Osteoblast (primary cell): Measurements from ENCODE around the gene VPS16. TPM values are rescaled to one million over a fixed set of nuclear protein-coding genes. Genes with fewer than 3 reads are reported as not detected.
A peak's percentile ranks its signal among the peaks of the same experiment; 100 is the strongest.

Source experiments
- DNase-seq: peaks from one replicate; pipeline ENCODE4 v3.0.0; 2011; ENCODE audit warnings: low spot score, mixed read lengths; ENCODE audit not compliant: insufficient read length; ENCODE audit errors: missing footprints
- H2AFZ ChIP-seq: 2 replicates; pipeline ENCODE4 v1.6.0; 2011; ENCODE audit warnings: mild to moderate bottlenecking, low read length
- H3K27ac ChIP-seq: 2 replicates; pipeline ENCODE4 v1.5.1; 2011; ENCODE audit warnings: mild to moderate bottlenecking, low read depth, low read length, moderate library complexity
- H3K27me3 ChIP-seq: 2 replicates; pipeline ENCODE4 v1.6.0; 2012; ENCODE audit warnings: mild to moderate bottlenecking, control low read depth, inconsistent platforms, low read length, moderate library complexity; ENCODE audit not compliant: insufficient read depth
- H3K36me3 ChIP-seq: 2 replicates; pipeline ENCODE4 v1.5.1; 2011; ENCODE audit warnings: mild to moderate bottlenecking, low read length, control low read depth, moderate library complexity; ENCODE audit not compliant: insufficient read depth
- H3K4me1 ChIP-seq: 2 replicates; pipeline ENCODE4 v1.5.1; 2011; ENCODE audit warnings: mild to moderate bottlenecking, low read length, control low read depth, moderate library complexity; ENCODE audit not compliant: insufficient read depth
- H3K4me2 ChIP-seq: 2 replicates; pipeline ENCODE4 v1.6.0; 2011; ENCODE audit warnings: mild to moderate bottlenecking, low read length; ENCODE audit not compliant: insufficient read depth
- H3K4me3 ChIP-seq: fragments of 200-600 bp; sonication (generic); 3 replicates; pipeline ENCODE4 v1.5.1; 2012; ENCODE audit warnings: mild to moderate bottlenecking, low read length, inconsistent platforms; ENCODE audit not compliant: insufficient read depth
- H3K79me2 ChIP-seq: 2 replicates; pipeline ENCODE4 v1.6.0; 2012; ENCODE audit warnings: mild to moderate bottlenecking, low read length, control low read depth, inconsistent platforms; ENCODE audit not compliant: insufficient read depth
- H3K9me3 ChIP-seq: 2 replicates; pipeline ENCODE4 v1.5.1; 2011; ENCODE audit warnings: low read depth, low read length, control low read depth
- H4K20me1 ChIP-seq: 2 replicates; pipeline ENCODE4 v1.6.0; 2012; ENCODE audit warnings: mild to moderate bottlenecking, low read length, control low read depth; ENCODE audit not compliant: insufficient read depth
- CTCF ChIP-seq: IDR thresholded peaks from 2 replicates; pipeline ENCODE4 v1.5.1; 2011; ENCODE audit warnings: mild to moderate bottlenecking, low read depth, low read length, moderate library complexity; ENCODE audit errors: extremely low read depth
- total RNA-seq: library from RNA; depleted of rRNA; stranded (reverse); fragments of >200 nt; gene quantifications from 2 replicates; pipeline ENCODE4 v1.2.3, GENCODE V29; 2012

Gene VPS16
- total RNA-seq, 1 donor: 36.2 TPM

- no peaks in the 10 kb centered on the region for H3K9me3 ChIP-seq
- no peak overlapping the region for H3K4me2 ChIP-seq
- H2AFZ ChIP-seq: no peak overlapping the region
Observed at GRCh38 chr20:2879146-2879545, 38.6 kb downstream of the VPS16 start.

GRCh38 chr20:2880650-2881049 lies 40.1 kb downstream of the VPS16 start:
- Histone ChIP-seq H3K9me3 (no peaks in the 10 kb centered on the region), H4K20me1 (peaks cover 42% of the 10 kb centered on the region), H3K79me2 (peaks cover 78% of the 10 kb centered on the region), H3K4me2 (no peak overlapping the region), H3K27me3 (no peaks in the 10 kb centered on the region), H2AFZ (no peak overlapping the region), H3K27ac (no peak overlapping the region), H3K36me3 (no peaks in the 10 kb centered on the region), H3K4me3 (no peak overlapping the region), H3K4me1 (peaks cover 6% of the 10 kb centered on the region)
- TF ChIP-seq CTCF: no peak
- no peak for DNase-seq

More at GRCh38 chr20:2879146-2879545, 38.6 kb downstream of the VPS16 start:
- no peaks in the 10 kb centered on the region for H3K27me3 ChIP-seq
- peaks cover 12% of the 10 kb centered on the region for H3K4me1 ChIP-seq
- DNase-seq: peak; percentile 98
- H3K27ac ChIP-seq: no peak overlapping the region
- no peaks in the 10 kb centered on the region for H3K36me3 ChIP-seq
- peaks cover 51% of the 10 kb centered on the region for H4K20me1 ChIP-seq
- peaks cover 80% of the 10 kb centered on the region for H3K79me2 ChIP-seq
- H3K4me3 ChIP-seq: no peak overlapping the region
- no peak for TF ChIP-seq CTCF

GRCh38 chr20:2883726-2884637 lies 43.4 kb downstream of the VPS16 start:
- Histone ChIP-seq H3K27me3 (no peaks in the 10 kb centered on the region), H3K79me2 (peaks cover 79% of the 10 kb centered on the region), H3K36me3 (no peaks in the 10 kb centered on the region), H4K20me1 (peaks cover 36% of the 10 kb centered on the region), H3K4me3 (no peak overlapping the region), H2AFZ (no peak overlapping the region), H3K4me2 (no peak overlapping the region), H3K27ac (no peak overlapping the region), H3K4me1 (peaks cover 3% of the 10 kb centered on the region), H3K9me3 (no peaks in the 10 kb centered on the region)
- DNase-seq: no peak
- TF ChIP-seq CTCF: no peak

GRCh38 chr20:2887715-2888114 lies 47.2 kb downstream of the VPS16 start:
- H4K20me1 ChIP-seq: peaks cover 38% of the 10 kb centered on the region
- H3K9me3 ChIP-seq: no peaks in the 10 kb centered on the region
- no peaks in the 10 kb centered on the region for H3K36me3 ChIP-seq
- no peaks in the 10 kb centered on the region for H3K27me3 ChIP-seq
- H3K79me2 ChIP-seq: peaks cover 77% of the 10 kb centered on the region
- H2AFZ ChIP-seq: no peak overlapping the region
- H3K4me1 ChIP-seq: peaks cover 9% of the 10 kb centered on the region
- H3K4me3 ChIP-seq: no peak overlapping the region
- H3K4me2 ChIP-seq: no peak overlapping the region
- DNase-seq: no peak
- no peak overlapping the region for H3K27ac ChIP-seq
- TF ChIP-seq CTCF: no peak
